Mesothelial cell of epicardium (in vitro differentiated cells): ENCODE results near the gene MIPEP. TPM values are rescaled to one million over a fixed set of nuclear protein-coding genes. Genes with fewer than 3 reads are reported as not detected.
A peak's percentile ranks its signal among the peaks of the same experiment; 100 is the strongest.

Source experiments
- DNase-seq, 2 experiments: peaks; one replicate each; pipeline ENCODE4 v3.0.0; 2021; ENCODE audit warnings: low spot score in 2 of 2; ENCODE audit not compliant: unreplicated experiment in 2 of 2
- H3K27ac Mint-ChIP-seq: 2 replicates; pipeline ENCODE4 v1.8.0; 2021; ENCODE audit warnings: mixed read lengths
- H3K27me3 Mint-ChIP-seq: 2 replicates; pipeline ENCODE4 v1.8.0; 2021; ENCODE audit warnings: low read depth, mixed read lengths
- H3K36me3 Mint-ChIP-seq: 2 replicates; pipeline ENCODE4 v1.8.0; 2021; ENCODE audit warnings: mixed read lengths
- H3K4me1 Mint-ChIP-seq: 2 replicates; pipeline ENCODE4 v1.8.0; 2021; ENCODE audit warnings: mixed read lengths
- H3K4me3 Mint-ChIP-seq: 2 replicates; pipeline ENCODE4 v1.8.0; 2021; ENCODE audit warnings: mild to moderate bottlenecking, moderate library complexity, mixed read lengths
- H3K9me3 Mint-ChIP-seq: 2 replicates; pipeline ENCODE4 v1.8.0; 2021; ENCODE audit warnings: mixed read lengths
- CTCF ChIP-seq: fragments of 200-600 bp; sonication (generic); IDR thresholded peaks from one replicate; pipeline ENCODE4 v1.5.0; 2021; ENCODE audit warnings: antibody characterized with exemption; ENCODE audit not compliant: unreplicated experiment
- total RNA-seq: library from RNA; stranded (reverse); gene quantifications from 3 replicates; pipeline ENCODE4 v1.2.1, GENCODE V29; 2021

MIPEP gene
- total RNA-seq, 1 donor from 2014 or later = 13.1 TPM

GRCh38 chr13:23877286-23877685 is 11.9 kb downstream of the MIPEP start:
- peaks cover 5% of the 10 kb centered on the region for H3K4me1 Mint-ChIP-seq
- no peak for DNase-seq
- no peak overlapping the region for H3K27ac Mint-ChIP-seq
- H3K36me3 Mint-ChIP-seq = peaks cover 10% of the 10 kb centered on the region
- H3K4me3 Mint-ChIP-seq = no peak overlapping the region
- TF ChIP-seq CTCF = no peak
- H3K9me3 Mint-ChIP-seq = no peaks in the 10 kb centered on the region
- H3K27me3 Mint-ChIP-seq = no peaks in the 10 kb centered on the region

GRCh38 chr13:23876265-23876664 is 12.9 kb downstream of the MIPEP start:
- peaks cover 10% of the 10 kb centered on the region for H3K36me3 Mint-ChIP-seq
- peaks cover 5% of the 10 kb centered on the region for H3K4me1 Mint-ChIP-seq
- TF ChIP-seq CTCF = no peak
- no peaks in the 10 kb centered on the region for H3K27me3 Mint-ChIP-seq
- no peaks in the 10 kb centered on the region for H3K9me3 Mint-ChIP-seq
- no peak overlapping the region for H3K4me3 Mint-ChIP-seq
- H3K27ac Mint-ChIP-seq = peak overlapping the region; percentile 2
- no peak for DNase-seq

GRCh38 chr13:23871616-23872220 is 17.5 kb downstream of the MIPEP start:
- Mint-ChIP-seq H3K27me3 (no peaks in the 10 kb centered on the region), H3K9me3 (no peaks in the 10 kb centered on the region), H3K36me3 (no peaks in the 10 kb centered on the region), H3K4me1 (peaks cover 7% of the 10 kb centered on the region), H3K27ac (no peak overlapping the region), H3K4me3 (no peak overlapping the region)
- DNase-seq = no peak
- TF ChIP-seq CTCF = peak; percentile 84

GRCh38 chr13:23870356-23871140 is 18.7 kb downstream of the MIPEP start:
- H3K4me1 Mint-ChIP-seq = peaks cover 2% of the 10 kb centered on the region
- no peaks in the 10 kb centered on the region for H3K9me3 Mint-ChIP-seq
- TF ChIP-seq CTCF = no peak
- no peak overlapping the region for H3K27ac Mint-ChIP-seq
- no peak for DNase-seq
- H3K36me3 Mint-ChIP-seq = no peaks in the 10 kb centered on the region
- no peak overlapping the region for H3K4me3 Mint-ChIP-seq
- no peaks in the 10 kb centered on the region for H3K27me3 Mint-ChIP-seq

- no peak for DNase-seq
Measured at GRCh38 chr13:23868521-23868920, 20.7 kb downstream of the MIPEP start.

More at GRCh38 chr13:23868521-23868920, 20.7 kb downstream of the MIPEP start:
- H3K9me3 Mint-ChIP-seq = no peaks in the 10 kb centered on the region
- no peak for TF ChIP-seq CTCF
- no peaks in the 10 kb centered on the region for H3K36me3 Mint-ChIP-seq
- no peak overlapping the region for H3K27ac Mint-ChIP-seq
- no peak overlapping the region for H3K4me3 Mint-ChIP-seq
- peaks cover 4% of the 10 kb centered on the region for H3K4me1 Mint-ChIP-seq
- no peaks in the 10 kb centered on the region for H3K27me3 Mint-ChIP-seq
